Stimulated activated CD8-positive, alpha-beta memory T cell treated with anti-CD3 and anti-CD28 coated beads, Interleukin-7, amount 100 ng/mL, for 24 hours (primary cell): ENCODE results near the gene SUSD3.

Experiments used
- DNase-seq: peaks from one replicate; pipeline ENCODE4 v3.0.0-alpha.2; 2020; ENCODE audit warnings: low read depth

Gene SUSD3

DNA sequence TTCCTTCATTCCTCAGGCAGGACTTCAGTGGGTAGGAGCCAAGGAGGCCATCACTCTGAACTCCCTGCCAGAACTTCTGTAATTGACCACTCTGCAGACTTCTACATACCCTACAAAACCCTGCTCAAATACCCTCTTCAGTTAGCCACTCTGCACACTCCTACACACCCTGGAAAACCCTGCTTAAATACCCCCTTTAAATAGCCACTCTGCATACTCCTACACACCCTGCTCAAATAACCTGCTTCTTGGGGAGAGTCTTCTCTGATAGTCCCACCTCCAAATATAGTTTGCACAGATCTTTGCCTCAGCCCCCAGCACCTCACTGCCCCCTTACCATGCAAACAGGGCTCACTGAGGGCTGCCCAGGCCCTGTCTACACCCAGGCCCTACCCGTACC lies 18.9 kb downstream of the SUSD3 start:
- no peak for DNase-seq

DNA sequence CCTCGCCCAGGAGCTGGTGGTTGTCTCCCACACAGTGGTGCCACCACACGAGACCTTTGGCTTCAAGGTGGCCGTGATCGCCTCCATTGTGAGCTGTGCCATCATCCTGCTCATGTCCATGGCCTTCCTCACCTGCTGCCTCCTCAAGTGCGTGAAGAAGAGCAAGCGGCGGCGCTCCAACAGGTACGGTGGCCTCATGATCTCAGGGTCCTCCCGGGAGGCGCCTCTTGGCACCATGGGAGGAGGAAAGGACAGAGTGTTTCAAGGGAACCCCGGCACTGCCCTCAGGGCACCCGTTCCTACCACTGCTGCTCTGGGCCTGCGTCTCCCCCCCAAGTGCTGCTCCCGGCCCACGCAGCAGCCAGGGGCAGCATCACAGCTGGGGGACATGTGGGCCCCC lies 19.3 kb downstream of the SUSD3 start:
- no peak for DNase-seq

DNA sequence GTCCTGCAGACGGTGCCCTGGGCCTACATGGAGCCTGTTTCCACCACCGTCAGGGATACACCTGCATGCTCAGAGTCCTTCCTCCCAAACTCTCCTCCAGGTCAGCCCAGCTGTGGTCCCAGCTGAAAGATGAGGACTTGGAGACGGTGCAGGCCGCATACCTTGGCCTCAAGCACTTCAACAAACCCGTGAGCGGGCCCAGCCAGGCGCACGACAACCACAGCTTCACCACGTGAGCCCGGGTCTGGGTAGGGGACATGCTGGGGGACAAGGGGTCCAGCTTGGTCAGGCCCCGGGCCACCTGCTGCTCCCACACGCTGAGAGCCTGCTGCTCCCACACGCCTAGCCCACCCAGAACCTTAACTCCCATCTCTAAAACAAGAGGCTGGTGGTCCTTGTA lies 20.9 kb downstream of the SUSD3 start:
- no peak for DNase-seq

DNA sequence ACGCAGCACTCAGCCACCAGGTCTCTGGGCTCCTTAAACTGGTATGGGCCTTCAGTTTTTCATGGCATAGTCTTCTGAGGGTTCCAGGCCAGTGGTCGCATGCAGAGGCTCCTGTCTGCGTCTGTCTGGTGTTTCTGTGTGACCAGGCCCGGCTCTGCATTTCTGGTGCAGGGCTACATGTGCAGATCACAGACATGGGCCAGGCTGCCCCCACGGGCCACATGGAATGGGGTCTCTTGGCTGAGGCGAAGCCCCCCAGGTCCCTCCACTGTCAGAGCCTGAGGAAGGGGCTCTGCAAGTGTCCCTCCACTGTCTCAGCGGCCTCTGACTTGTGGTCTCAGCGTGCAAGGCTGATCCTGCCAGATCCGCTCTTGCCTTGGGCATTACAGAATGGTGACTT lies 21.9 kb downstream of the SUSD3 start:
- DNase-seq = no peak

DNA sequence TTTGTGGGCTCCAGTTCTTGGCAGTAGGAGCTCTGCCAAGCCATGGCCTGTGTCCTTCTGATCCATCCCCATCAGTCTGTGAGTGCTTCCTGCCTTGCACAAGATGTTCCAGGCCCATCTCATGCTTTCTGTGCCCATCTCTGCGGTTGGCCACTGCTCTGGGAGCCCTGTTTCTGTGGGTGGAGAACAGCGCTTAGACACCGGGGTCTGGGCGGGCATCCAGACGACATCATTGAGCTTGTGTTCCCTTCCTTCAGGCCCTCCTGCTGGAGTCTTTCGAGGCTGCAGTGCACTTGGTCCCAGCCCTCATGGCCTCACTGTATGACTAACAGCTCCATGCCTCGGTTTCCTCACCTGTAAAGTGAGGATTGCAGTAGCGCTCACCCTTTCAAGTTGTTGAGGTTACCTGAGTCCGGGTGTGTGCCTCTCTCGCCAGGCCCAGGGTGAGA lies 22.6 kb downstream of the SUSD3 start:
- no peak for DNase-seq

DNA sequence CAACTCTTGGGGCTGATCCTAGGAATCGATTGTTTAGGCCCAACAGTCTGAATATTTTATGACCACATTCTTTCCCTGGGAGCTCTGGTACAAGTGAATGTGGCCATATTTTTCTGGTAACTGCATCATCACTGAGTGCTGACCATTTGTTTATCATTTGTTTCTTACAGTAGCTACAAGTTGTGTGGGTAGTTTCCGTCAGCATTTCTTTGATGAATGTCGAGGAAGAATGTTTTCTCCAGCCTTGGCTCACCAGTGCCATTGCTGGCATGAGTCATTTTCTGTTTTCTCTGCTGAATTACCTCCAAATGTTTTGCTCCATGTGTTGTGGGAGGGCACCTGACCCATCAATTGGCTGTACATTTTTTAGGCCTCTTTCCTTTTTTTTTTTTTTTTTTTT lies 23.4 kb downstream of the SUSD3 start:
- no peak for DNase-seq

DNA sequence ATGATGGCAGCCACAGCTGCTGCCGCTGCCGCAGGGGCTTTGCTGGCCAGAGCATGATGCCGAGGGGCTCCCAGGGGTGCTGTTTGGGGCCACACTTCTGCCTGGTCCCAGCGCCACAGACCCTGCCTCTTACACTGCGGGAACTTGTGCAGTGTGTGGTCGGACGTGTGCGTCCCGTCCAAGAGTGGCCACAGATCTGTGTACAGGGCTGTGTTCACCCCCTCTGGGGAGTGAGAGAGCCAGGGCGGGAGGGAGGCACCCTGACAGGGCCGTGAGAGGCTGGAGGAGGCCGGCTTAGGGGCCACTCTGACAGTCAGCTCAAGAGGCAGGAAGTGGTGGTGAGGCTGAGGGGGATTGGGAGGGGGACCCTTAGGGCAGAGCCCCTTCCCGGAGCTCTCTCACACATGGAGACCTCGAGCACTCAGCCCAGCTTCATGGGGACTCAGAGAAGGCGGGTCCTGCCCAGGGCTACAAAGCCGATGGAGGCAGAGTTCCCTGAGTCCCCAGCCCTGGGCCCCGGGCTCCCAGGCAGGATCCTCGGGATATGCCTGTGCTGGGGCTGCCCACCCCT lies 24.4 kb downstream of the SUSD3 start:
- DNase-seq = no peak

DNA sequence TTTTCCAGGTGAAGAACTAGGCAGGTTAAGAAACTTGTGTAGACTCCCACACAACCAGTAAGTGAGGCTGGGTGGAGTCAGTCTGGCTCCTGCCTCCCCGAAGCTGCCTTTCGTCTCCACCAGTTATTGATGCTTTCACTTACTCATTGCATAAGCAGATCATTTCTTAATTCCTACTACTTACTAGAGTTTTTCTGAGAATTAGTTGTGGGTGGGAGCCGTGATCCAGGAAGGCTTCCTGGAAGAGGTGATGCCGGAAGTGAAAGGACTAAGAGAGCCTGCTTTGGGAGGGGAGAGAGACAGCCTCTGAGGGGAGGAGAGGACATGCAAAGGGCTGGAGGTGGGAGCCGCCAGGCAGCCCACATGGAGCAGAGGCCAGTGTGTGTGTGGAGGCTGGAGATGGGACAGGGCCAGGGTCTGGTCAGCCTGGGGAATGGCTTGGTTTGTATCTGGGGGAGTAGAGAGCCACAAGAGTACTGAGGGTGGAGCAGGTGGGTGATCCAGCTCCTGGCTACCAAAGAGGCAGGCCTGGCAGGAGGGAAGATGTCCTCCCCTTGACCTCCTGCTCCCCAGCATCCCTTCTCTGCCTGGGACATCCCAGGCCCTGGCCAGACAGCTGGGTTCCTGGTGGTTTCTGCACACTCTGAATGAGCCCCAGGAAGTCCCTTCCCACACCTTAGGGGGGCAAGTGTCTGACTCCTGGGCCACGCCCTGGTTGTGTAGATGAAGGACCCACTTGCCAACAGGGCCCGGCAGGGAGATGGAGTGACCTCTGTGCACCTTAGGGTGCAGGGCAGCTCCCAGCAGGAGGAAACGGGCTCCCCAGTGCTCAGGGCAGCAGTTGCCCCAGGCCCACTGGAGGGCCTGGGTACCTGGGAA lies 25.3 kb downstream of the SUSD3 start:
- DNase-seq = no peak

DNA sequence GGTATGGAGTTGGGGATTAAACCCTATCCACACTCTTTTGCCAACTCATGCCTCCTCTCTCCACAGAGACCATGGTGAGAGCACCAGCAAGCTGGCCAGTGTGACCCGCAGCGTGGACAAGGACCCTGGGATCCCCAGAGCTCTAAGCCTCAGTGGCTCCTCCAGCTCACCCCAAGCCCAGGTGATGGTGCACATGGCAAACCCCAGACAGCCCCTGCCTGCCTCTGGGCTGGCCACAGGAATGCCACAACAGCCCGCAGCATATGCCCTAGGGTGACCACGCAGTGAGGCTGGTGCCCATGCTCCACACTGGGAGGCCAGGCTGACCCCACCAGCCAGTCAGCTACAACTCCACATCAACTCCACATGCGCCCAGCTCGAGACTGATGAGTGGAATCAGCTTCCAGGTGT lies 26.0 kb downstream of the SUSD3 start:
- DNase-seq = no peak

DNA sequence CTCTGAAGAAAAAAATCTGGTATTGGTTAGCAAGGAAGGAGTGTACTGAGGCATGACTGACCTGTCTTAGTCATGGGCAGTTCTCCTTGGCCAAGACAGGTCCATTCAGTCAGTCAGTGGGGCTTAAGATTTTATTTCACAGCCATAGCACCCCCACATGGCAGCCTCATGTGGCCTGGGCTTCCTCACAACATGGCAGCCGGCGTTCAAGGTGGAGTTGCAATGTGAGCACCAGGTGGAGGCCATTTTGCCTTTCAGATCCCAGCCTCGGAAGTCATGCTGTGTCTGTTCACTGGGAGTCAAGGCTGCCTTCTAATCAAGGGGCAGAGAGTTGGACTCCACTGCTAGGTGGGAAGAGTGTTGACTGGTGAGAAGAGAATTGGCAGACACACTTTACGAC lies 27.2 kb downstream of the SUSD3 start:
- DNase-seq = no peak

DNA sequence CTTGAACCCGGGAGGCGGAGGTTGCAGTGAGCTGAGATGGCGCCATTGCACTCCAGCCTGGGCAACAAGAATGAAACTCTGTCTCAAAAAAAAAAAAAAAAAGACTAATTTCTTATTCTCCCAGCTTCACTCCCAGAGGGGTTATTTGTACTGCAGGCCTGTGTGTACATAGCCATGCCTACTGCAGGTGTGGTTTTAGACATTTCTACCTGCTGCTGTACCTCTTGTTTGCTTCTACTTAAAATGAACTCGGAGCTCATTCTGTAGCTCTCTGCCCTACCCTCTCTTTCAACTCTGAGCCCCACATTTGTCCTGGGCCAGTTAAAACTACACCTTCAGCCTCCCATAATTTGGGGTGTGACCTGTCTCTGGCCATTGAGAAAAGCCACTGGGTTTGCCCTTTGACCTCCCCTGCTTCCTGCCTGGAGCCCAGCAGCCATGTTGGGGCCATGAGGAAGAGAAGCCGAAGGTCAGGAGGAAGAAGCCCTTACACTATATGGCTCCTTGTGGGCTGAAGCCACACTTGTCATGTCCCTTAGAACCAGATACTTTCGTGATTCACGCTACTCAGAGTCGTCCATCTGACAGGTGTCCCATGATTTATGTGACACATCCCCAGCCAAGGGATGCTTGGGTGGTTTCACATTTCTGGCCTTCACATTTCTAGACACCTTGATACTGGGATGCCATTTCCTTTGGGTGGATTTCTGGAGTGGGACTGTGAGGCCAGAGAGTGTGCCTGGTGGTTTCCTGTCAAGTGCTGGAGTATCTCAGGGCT lies 28.1 kb downstream of the SUSD3 start:
- DNase-seq = no peak

DNA sequence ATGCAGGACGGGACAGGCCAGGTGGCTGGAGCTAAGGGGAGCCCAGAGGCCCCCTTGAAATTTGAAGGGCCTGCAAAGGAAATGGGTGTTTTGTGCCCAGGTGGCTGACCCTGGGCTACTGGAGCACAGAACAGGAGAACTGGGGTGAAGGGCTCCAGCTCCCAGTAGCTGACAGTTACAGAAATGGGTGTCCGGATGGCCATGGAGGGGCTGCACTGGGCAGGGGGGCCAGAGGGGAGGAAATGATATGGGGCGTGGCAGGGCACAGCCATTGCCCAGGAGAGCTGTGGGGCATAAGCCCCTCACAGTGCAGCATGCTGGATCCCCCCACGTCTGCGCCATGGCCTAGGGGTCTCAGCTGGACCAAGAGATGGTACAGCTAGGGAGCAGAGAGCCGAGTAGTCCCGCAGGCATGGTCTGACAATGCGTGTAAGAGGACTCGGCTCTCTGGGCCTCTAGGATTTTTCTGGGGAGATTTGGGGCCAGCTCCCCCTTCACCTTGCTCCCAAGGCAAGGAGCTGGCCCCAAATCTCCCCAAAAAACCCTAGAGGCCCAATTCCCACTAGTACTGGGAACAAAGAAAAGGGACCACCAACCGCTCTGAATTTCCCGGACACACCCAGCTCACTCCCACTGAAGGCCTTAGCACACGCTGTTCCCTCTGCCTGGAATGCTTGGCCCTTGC lies 29.6 kb downstream of the SUSD3 start:
- no peak for DNase-seq

DNA sequence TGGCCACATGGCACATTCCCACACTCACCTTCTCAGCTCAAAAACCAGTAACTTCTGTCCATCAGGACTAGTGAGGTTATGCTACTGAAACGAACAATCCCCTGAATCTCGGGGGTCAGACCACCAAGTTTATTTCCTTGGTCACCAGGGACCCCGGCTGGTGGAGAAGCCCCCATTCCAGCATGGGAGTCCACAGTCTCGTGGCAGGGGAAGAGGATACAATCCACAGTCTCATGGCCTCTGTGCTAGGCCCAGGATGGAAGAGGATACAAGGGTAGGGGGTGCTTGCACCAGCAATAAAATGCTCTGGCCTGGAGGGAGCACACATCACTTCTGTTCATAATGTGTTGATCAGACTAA lies 30.1 kb downstream of the SUSD3 start:
- DNase-seq = no peak

DNA sequence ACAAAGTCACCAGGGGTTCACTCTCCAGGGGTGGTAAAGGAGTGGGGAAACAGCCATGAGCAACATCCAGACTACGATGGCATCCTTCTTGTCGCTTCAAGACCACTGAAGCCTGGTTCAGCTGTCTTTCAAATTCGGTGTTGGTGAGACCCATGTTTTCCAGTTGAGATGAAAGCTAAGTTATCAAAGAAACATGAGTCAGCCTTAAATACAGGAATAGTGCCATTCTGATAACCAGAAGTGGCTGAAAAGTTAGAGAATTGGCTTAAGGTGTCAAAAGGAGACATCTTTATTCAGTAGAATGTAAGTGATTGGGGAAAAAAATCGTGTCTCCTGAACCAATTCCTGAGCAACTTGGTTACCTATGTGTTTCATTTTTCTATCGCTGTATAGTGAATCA lies 30.5 kb downstream of the SUSD3 start:
- DNase-seq = no peak

DNA sequence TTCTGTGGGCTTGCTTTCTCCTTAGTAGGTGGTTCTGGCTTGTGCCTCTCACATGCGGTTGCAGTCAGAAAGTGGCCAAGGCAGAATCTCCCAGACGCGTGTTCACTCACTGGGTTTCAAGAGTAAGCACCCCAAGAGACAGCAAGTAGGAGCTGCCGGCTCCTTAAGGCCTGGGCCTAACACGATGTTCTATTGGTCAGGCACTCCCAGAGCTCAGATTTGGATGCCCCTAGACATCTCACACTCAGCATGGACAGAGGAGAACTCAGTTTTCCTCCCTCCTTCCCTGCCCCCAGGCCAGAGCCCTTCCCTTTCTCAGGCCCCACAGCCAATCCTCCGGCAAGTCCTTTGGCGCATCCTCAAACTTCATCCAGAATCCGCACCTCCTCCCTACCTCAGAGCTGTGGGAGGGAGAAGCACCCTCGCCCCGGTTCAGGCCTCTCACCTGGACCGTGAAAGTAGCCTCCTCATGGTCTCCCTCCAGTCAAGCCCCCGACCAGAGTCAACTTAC lies 31.0 kb downstream of the SUSD3 start:
- no peak for DNase-seq

DNA sequence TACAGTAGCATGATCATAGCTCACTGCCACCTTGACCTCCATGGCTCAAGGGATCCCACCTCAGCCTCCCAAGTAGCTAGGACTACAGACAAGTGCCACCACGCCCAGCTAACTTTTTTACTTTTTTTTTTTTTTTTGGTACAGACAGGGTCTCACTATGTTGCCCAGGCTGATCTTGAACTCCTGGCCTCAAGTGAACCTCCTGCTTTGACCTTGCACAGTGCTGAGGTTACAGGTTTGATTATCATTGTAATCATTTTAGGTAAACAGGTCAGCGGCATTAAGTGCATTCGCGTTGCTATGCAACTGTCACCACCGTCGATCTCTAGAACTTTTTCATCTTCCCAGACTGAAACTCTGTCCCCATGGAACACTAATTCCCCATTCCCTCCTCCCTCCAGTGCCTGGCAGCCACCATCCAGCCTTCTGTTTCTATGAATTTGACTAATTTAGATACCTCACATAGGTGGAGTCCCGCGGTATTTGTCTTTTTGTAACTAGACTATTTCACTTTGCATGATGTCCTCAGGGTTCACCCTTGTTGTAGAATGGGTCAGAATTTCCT lies 31.7 kb downstream of the SUSD3 start:
- no peak for DNase-seq

DNA sequence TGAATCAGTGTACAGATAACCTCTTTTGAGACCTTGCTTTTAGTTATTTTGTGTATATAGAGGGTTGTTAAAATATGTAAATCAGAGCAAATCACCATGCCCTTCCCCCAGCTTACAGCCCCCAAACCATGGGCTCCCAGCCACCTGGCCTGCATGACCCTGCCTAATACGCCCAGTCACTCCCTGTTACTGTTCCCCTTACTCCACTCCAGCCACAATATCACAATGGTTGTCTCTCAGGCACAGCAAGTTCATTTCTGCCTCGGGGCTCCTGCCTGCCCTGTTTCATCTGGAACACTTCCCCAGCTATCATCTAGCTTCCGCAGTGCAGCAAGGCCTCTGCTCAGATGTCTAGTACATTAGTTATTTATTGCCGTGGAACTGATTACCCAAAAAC lies 32.6 kb downstream of the SUSD3 start:
- no peak for DNase-seq

DNA sequence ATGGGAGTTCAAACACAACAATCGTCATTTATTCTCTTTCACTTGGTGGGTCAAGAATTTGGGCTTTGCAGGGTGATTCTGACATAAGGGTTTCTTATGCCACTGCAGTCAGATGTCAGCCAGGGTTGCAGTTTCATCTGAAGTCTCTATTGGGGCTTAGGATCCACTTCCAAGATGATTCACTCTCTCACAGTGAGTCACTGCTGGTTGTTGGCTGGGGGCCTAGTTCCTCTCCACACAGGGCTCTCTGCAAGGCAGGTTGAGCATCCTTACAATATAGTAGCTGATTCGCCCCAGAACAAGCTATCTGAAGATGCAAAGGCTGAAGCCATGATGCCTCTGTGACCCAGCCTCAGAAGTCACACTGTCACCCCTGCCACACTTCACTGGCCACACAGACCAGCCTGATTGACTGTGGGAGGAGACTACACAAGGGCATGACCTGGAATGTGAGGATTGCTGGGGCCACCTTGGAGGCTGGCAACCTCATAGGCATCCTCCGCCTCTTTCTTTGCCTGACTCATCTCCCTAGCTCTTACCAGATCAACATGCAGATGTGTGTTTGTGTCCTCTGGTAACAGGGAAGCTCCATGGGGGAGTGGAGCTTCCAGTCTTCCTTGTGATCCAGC lies 33.1 kb downstream of the SUSD3 start:
- DNase-seq = peak; percentile 46

DNA sequence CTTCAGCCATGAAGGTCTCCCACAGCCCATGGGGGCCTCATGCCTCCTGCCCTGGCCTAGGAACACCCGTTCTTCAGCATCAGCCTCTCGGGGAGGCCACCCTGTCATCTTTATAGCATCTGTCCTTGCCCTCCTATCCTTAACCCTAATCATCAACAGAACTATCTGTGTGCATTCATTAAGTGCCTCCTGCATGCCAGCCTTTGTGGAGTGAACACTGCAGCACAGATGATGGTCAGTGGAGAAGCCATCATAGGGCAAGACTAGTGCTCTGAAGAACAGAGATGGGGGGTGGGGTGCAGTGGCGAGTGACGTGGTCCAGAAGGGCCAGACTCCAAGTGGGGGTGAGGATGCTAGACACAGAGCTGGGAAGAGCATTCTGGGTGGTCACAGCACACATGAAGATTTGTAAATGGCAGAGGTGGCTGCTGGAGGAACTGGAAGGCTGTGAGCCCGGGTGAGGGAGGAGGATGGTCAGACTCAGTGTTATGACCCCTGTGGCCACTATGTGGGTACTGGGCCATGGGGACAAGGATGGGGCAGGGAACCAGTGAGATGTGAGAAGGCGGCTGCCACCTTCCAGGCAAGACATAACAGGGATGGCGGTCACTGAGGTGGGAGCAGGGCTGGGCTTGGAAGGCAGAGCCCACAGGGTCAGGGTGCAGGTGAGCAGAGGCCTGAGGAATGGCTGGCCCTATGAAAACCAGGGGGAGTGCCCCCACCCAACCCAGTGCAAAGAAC lies 33.9 kb downstream of the SUSD3 start:
- DNase-seq = no peak

DNA sequence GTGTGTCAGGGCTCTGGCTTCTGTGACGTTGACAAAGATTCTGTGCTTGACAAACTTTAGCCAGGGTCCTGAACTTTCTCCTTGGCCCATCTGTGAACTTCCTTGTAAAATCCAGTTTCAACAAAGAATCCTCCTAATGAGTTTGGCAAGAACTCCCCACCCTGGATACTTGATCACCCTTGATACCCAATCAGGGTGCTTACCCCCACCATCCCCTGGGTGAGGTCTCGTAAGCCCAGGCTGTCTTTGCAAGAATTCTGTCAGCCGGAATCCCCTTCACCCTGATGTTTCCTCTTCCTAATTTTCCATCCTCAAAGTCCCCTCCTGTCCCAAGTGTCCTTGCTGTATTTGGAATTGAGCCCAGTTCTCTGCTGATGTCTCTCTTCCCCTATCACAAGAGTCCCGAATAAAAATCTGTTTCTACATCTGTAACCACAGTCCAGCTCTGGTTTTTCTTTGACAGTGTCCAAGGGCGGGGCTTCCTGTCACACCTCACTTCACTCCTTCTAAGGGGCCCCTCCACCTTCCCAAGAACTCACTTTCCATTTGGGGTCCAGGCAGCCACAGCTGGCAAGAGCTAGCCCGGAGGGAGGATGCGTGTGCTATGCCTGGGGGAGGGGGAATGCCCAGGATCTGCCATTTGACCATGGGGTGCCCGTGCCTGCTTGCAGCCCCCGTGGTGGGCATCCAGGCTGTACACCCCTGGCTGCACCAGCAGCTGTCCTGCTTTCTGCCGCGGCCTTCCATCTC lies 34.8 kb downstream of the SUSD3 start:
- no peak for DNase-seq
